ENCODE results near the gene CPLX4. TPM values are rescaled to one million over a fixed set of nuclear protein-coding genes. Genes with fewer than 3 reads are reported as not detected.
A peak's percentile ranks its signal among the peaks of the same experiment; 100 is the strongest.

The CPLX4 gene
- total RNA-seq, 1 donor from 2014 or later, result not detected

DNA sequence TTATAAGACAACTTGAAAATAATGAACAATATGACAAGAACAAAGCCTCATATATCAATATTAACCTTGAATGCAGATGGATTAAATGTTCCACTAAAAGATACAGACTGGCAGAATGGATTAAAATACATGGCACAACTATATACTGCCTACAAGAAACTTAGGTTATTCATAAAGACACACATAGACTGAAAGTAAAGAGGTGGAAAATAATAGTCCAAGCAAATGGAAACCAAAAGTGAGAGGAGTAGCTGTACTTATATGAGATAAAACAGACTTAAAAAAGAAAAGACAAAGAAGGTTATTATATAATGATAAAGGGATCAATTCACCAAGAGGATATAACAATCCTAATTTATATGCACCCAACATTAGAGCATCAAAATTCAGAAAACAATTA is 22.4 kb upstream of the CPLX4 start:
- Mint-ChIP-seq H3K27ac (peak overlapping the region; percentile 67), H3K4me3 (ENCODE audit: low read depth) (peak overlapping the region; percentile 43), H3K27me3 (ENCODE audit: low read depth) (no peaks in the 10 kb centered on the region), H3K36me3 (ENCODE audit: low read depth) (peaks cover 97% of the 10 kb centered on the region), H3K4me1 (ENCODE audit: low read depth) (peaks cover 43% of the 10 kb centered on the region), H3K9me3 (peaks cover 23% of the 10 kb centered on the region)
- intact Hi-C loops (cut with micrococcal nuclease), result loop anchor here (1.0 kb wide), 1 partner anchor 15 kb away; no protein-coding TSS in a partner anchor
- no peak for DNase-seq (ENCODE audit: low spot score)

DNA sequence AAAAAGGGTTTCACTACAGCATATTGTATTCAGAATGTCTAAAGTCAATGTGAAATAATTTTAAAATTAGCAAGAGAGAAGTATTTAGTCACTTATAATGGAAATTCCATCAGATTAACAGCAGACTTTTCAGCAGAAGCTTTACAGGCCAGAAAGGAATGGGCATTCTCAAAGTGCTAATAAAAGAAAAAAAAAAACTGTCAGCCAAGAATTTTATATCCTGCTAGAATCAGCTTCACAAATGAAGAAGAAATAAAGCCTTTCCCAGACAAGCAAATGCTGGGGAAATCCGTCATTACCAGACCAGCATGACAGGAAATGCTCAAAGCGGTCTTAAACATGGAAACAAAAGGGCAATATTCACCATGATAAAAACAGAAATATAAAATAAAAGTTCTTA is 21.9 kb upstream of the CPLX4 start:
- Mint-ChIP-seq H3K27ac (no peak overlapping the region), H3K9me3 (peaks cover 23% of the 10 kb centered on the region), H3K4me3 (ENCODE audit: low read depth) (no peak overlapping the region), H3K27me3 (ENCODE audit: low read depth) (no peaks in the 10 kb centered on the region), H3K36me3 (ENCODE audit: low read depth) (peaks cover 97% of the 10 kb centered on the region), H3K4me1 (ENCODE audit: low read depth) (peaks cover 43% of the 10 kb centered on the region)
- intact Hi-C loops (cut with micrococcal nuclease), result no loop called here
- DNase-seq (ENCODE audit: low spot score), result no peak

DNA sequence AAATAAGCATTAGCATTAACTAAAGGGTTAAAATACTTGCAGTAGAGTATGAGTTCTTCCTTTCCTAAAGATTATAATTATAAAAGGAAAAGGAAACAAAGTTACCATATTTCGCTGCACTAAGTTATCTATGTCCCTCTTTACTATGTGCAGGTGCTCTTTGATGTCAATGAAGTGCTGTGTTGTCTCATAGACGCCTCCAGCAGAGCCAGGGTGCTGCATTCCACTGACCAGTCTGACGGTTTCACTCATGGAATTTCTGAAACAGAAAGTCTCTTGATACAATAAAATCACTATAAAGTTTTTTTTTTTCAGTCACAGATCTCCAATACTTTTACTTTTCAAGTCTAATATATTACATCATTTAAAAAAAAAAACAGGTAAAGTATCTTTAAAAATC is 14.5 kb upstream of the CPLX4 start:
- Mint-ChIP-seq H3K27me3 (ENCODE audit: low read depth) (no peaks in the 10 kb centered on the region), H3K4me1 (ENCODE audit: low read depth) (peaks cover 3% of the 10 kb centered on the region), H3K27ac (no peak overlapping the region), H3K4me3 (ENCODE audit: low read depth) (no peak overlapping the region), H3K36me3 (ENCODE audit: low read depth) (peaks cover 69% of the 10 kb centered on the region), H3K9me3 (no peaks in the 10 kb centered on the region)
- intact Hi-C loops (cut with micrococcal nuclease), result no loop called here
- DNase-seq (ENCODE audit: low spot score), result no peak

DNA sequence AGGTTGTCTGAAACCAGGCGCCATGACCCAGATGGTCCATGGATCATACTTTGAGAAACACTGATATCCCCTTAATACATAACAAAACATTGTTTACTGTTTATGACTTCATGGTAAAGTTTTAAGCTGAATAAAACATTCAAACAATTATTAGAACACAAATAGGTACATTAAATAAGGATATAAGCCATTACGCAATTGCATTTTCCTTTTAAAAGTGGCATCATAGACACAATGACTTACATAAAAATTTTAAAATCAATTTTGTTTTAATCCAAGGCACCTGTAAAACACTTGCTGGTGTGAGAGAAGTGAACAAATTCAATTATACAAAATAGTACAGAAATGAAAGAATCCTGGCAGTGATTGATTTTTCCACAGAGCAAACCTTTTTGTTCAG is 10.2 kb upstream of the CPLX4 start:
- no peak for DNase-seq (ENCODE audit: low spot score)
- Mint-ChIP-seq H3K36me3 (ENCODE audit: low read depth) (peaks cover 61% of the 10 kb centered on the region), H3K27me3 (ENCODE audit: low read depth) (no peaks in the 10 kb centered on the region), H3K9me3 (no peaks in the 10 kb centered on the region), H3K27ac (no peak overlapping the region), H3K4me3 (ENCODE audit: low read depth) (no peak overlapping the region), H3K4me1 (ENCODE audit: low read depth) (no peaks in the 10 kb centered on the region)
- intact Hi-C loops (cut with micrococcal nuclease), result no loop called here

DNA sequence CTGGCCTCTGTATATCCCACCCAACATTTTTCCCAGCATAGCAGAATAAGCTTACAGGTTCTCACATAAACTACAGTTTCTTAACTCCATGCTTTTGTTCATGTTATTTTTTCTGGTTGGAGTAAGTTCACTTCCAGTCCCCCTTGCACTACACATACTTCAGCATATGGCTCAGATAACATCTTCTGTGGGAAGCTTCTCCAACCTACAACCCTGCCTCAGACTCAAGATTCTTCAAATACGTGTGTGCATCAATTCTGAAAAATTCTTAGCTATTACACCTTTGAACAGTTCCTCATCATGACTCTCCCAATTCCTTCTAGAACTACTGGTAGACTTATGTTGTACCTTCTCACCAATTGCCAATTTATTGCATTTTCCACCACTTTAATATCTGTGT is 7.5 kb upstream of the CPLX4 start:
- H3K4me1 Mint-ChIP-seq (ENCODE audit: low read depth), result no peaks in the 10 kb centered on the region
- no peak overlapping the region for H3K4me3 Mint-ChIP-seq (ENCODE audit: low read depth)
- intact Hi-C loops (cut with micrococcal nuclease), result no loop called here
- no peaks in the 10 kb centered on the region for H3K27me3 Mint-ChIP-seq (ENCODE audit: low read depth)
- no peak for DNase-seq (ENCODE audit: low spot score)
- H3K9me3 Mint-ChIP-seq, result no peaks in the 10 kb centered on the region
- no peak overlapping the region for H3K27ac Mint-ChIP-seq
- peaks cover 42% of the 10 kb centered on the region for H3K36me3 Mint-ChIP-seq (ENCODE audit: low read depth)

DNA sequence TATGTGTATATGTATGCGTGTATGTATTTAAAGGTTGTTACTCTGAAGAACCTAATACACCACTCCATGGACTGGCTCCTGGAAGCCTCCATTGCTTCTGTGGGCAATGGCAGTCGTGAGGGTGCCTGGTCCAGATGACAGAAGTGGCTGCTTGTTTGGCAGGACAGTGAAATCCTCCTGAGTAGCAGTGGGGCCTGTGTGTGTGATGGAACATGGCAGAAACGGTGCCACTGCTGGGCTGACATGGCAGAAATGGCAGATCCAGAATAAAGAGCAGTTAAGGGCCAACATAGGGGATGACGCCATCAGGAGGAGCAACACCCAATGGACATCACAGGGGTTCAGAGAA is 6.1 kb upstream of the CPLX4 start:
- no peak for DNase-seq (ENCODE audit: low spot score)
- no peaks in the 10 kb centered on the region for H3K4me1 Mint-ChIP-seq (ENCODE audit: low read depth)
- H3K27me3 Mint-ChIP-seq (ENCODE audit: low read depth), result no peaks in the 10 kb centered on the region
- no peak overlapping the region for H3K4me3 Mint-ChIP-seq (ENCODE audit: low read depth)
- intact Hi-C loops (cut with micrococcal nuclease), result no loop called here
- H3K9me3 Mint-ChIP-seq, result no peaks in the 10 kb centered on the region
- H3K36me3 Mint-ChIP-seq (ENCODE audit: low read depth), result peaks cover 37% of the 10 kb centered on the region
- H3K27ac Mint-ChIP-seq, result no peak overlapping the region

DNA sequence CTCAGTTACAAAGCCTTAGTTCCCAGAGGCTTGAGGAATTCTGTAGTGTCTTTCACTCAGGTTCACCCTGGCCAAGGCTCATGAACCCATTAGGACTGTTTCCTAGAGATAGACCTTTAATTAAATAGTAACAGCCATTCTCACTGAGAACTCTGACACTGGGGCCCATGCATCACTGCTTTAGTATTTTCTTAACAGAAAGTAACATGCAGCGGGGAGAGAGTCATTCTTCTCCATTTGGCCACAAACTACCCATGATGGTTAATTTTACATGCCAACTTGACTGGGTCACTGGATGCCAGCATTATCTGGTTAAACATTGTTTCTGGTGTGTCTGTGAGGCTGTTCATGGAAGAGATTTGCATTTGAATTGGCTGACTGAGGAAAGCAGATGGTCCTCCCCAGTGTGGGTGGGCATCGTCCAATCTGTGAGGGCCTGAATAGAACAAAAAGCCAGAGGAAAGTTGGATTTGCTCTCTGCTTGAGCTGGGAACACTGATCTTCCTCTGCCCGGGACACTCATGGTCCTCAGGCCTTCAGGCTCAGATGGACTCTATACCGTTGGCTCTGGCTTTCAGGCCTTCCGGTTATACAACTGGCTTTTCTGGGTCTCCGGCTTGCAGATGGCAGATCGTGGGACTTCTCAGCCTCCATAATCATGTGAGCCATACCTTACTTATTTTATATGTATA is 5.6 kb upstream of the CPLX4 start:
- Mint-ChIP-seq H3K4me3 (ENCODE audit: low read depth) (no peak overlapping the region), H3K9me3 (no peaks in the 10 kb centered on the region), H3K36me3 (ENCODE audit: low read depth) (peaks cover 35% of the 10 kb centered on the region), H3K27ac (no peak overlapping the region), H3K27me3 (ENCODE audit: low read depth) (peaks cover 2% of the 10 kb centered on the region), H3K4me1 (ENCODE audit: low read depth) (no peaks in the 10 kb centered on the region)
- intact Hi-C loops (cut with micrococcal nuclease), result no loop called here
- no peak for DNase-seq (ENCODE audit: low spot score)

DNA sequence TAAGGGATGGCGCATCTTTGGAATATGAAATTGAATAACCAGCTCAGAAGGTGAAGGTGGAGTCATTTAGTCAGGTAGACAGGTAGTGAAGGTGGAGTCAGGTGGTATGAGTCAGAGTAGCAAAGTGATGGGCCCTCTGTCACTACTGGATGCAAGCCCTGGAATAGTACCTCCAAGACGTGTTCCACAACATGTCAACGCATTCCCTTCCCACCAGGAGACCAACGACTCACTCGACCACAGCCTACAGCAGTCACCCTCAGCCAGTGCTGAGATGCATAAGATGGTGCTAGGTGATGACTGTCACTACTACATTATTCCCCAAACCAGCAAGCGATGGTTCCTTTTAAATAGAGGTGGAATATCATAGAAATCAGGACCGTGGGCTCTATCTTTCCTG is 6.8 kb downstream of the CPLX4 start:
- no peak for DNase-seq (ENCODE audit: low spot score)
- H3K4me1 Mint-ChIP-seq (ENCODE audit: low read depth), result peaks cover 3% of the 10 kb centered on the region
- no peak overlapping the region for H3K4me3 Mint-ChIP-seq (ENCODE audit: low read depth)
- H3K36me3 Mint-ChIP-seq (ENCODE audit: low read depth), result no peaks in the 10 kb centered on the region
- H3K27me3 Mint-ChIP-seq (ENCODE audit: low read depth), result peaks cover 42% of the 10 kb centered on the region
- intact Hi-C loops (cut with micrococcal nuclease), result no loop called here
- no peaks in the 10 kb centered on the region for H3K9me3 Mint-ChIP-seq
- H3K27ac Mint-ChIP-seq, result no peak overlapping the region

DNA sequence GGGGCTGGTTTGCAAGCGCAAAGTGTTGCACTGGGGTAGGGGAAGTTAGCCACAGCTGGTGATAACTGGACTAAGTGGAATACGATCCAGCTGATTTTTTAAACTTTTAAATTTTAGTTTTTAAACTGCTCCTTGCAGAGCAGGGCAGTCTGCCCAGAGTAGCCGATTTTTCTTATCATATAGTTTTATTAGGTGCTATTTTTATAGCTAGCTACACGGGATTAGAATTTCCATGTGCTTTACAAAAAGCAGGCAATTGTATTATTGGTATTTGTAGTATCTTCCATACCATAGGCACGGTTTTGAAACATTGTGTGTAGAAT is 9.6 kb downstream of the CPLX4 start:
- intact Hi-C loops (cut with micrococcal nuclease), result loop anchor here (1.0 to 2.0 kb wide), 2 partner anchors 60 to 94 kb away; no protein-coding TSS in a partner anchor
- H3K4me3 Mint-ChIP-seq (ENCODE audit: low read depth), result peak overlapping the region; percentile 50
- peaks cover 3% of the 10 kb centered on the region for H3K4me1 Mint-ChIP-seq (ENCODE audit: low read depth)
- H3K27ac Mint-ChIP-seq, result no peak overlapping the region
- H3K27me3 Mint-ChIP-seq (ENCODE audit: low read depth), result peaks cover 47% of the 10 kb centered on the region
- H3K9me3 Mint-ChIP-seq, result no peaks in the 10 kb centered on the region
- H3K36me3 Mint-ChIP-seq (ENCODE audit: low read depth), result no peaks in the 10 kb centered on the region
- no peak for DNase-seq (ENCODE audit: low spot score)

DNA sequence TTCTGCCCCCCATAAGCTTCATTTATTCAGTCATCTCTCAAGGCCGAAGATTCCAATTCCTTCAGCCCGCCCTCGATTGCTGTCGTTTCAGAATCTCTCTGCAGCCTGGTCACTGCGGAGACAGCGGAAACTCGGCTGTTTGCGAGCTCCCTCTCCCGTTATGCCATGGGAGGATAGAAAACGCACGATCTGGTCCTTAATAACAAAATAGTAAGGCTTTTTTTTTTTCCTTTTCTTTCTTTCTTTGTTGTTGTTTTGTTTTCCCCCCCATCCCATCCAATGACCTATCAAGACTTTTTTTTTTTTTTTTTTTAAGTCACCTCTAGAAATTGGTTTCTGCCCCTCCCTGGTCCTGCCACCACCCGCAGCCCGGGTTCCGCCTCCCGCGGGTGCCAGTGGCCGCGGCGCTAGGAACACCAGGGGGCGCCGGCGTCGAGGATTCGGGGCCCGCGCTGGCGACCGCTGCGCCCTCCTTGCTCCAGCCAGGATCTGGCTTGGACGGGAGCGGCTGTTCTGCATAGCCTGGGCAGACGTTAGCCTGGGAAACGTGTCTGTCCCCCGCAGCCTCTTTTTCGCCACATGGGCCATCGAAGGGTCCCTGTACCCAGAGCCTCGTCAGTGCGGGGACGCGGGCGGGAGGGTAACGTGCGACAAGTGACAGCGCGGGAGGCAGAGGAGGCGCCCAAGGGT is 10.1 kb downstream of the CPLX4 start:
- peak; percentile 54 for DNase-seq (ENCODE audit: low spot score)

DNA sequence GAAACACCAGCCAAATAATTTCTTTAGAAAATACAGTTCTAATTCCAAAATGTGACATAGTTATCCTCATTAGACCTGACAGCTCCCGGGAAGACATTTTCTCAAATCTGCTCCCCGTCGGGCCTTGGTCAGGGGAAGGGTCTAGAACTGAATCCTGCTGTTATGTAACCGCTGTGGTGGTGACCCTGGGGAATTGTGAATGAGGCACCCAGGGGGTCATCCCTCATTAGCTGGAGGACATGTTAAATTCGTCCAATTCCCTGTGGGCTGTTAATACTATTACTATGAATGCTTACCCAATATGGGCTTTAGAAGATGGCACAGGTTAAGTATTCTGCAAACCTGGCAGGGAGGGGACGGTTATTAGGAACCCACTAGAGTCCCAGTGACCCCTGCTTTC is 11.8 kb downstream of the CPLX4 start:
- no peaks in the 10 kb centered on the region for H3K9me3 Mint-ChIP-seq
- intact Hi-C loops (cut with micrococcal nuclease), result no loop called here
- H3K27ac Mint-ChIP-seq, result no peak overlapping the region
- H3K4me1 Mint-ChIP-seq (ENCODE audit: low read depth), result peaks cover 3% of the 10 kb centered on the region
- no peaks in the 10 kb centered on the region for H3K36me3 Mint-ChIP-seq (ENCODE audit: low read depth)
- H3K4me3 Mint-ChIP-seq (ENCODE audit: low read depth), result no peak overlapping the region
- peaks cover 38% of the 10 kb centered on the region for H3K27me3 Mint-ChIP-seq (ENCODE audit: low read depth)
- DNase-seq (ENCODE audit: low spot score), result no peak

More for the DNA sequence above, 10.1 kb downstream of the CPLX4 start:
- Mint-ChIP-seq H3K9me3 (no peaks in the 10 kb centered on the region), H3K27ac (no peak overlapping the region), H3K27me3 (ENCODE audit: low read depth) (peaks cover 45% of the 10 kb centered on the region), H3K4me3 (ENCODE audit: low read depth) (peak overlapping the region; percentile 50), H3K36me3 (ENCODE audit: low read depth) (no peaks in the 10 kb centered on the region), H3K4me1 (ENCODE audit: low read depth) (peaks cover 3% of the 10 kb centered on the region)
- intact Hi-C loops (cut with micrococcal nuclease), result loop anchor here (1.0 to 2.0 kb wide), 2 partner anchors 59 to 94 kb away; no protein-coding TSS in a partner anchor

DNA sequence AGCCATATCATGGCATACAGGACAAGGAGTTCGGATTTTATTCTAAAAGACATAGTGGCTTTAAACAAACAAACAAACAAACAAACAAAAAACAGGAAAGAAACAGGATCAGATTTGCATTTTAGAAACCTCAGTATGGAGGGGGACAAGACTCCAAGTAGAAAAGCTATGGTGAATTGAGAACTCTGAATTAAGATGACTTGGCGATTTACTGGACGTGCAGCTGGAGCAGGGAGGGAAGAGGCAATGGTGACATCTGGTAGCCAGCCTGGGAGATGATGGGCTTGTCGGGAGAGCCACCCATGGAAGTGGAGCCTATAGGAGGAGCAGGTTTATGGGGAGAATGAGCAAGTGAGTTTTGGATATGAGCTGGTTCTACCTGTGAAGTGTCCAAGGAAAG is 13.2 kb downstream of the CPLX4 start:
- H3K36me3 Mint-ChIP-seq (ENCODE audit: low read depth), result no peaks in the 10 kb centered on the region
- H3K4me1 Mint-ChIP-seq (ENCODE audit: low read depth), result peaks cover 5% of the 10 kb centered on the region

DNA sequence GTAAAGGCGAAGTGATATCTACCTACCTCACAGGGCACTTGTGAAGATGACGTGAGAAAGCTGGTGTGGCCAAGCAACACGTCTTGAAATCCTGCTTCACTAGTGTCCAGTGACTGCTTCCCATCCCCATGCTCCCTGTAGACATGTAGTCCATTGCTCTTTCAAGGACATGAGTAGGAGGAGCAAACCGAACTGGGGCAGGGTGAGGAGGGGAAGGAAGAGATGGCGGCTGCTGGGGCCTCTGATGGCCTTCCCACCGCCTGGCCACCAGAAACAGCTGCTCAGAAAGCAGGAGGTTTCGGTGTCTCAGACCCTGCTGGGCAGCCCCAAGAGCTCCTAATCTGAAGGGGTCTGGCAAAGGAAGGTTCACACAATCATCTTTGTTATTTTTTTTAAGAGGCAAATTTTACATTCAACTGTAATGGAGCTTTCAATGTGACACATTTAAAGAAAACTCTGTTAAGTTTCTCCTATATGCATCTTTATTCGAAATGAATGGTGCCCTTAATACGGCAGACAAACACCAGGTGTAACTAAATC is 14.7 kb downstream of the CPLX4 start:
- no peak for DNase-seq (ENCODE audit: low spot score)
- Mint-ChIP-seq H3K27me3 (ENCODE audit: low read depth) (peaks cover 25% of the 10 kb centered on the region), H3K27ac (no peak overlapping the region), H3K4me1 (ENCODE audit: low read depth) (peaks cover 5% of the 10 kb centered on the region), H3K4me3 (ENCODE audit: low read depth) (no peak overlapping the region), H3K36me3 (ENCODE audit: low read depth) (no peaks in the 10 kb centered on the region), H3K9me3 (no peaks in the 10 kb centered on the region)
- intact Hi-C loops (cut with micrococcal nuclease), result no loop called here

More for the DNA sequence above, 13.2 kb downstream of the CPLX4 start:
- Mint-ChIP-seq H3K27me3 (ENCODE audit: low read depth) (peaks cover 32% of the 10 kb centered on the region), H3K27ac (no peak overlapping the region), H3K4me3 (ENCODE audit: low read depth) (no peak overlapping the region), H3K9me3 (no peaks in the 10 kb centered on the region)
- intact Hi-C loops (cut with micrococcal nuclease), result no loop called here
- DNase-seq (ENCODE audit: low spot score), result no peak

Measured in activated T-helper 2 cell treated with anti-CD3 and anti-CD28 coated beads, Interferon-gamma antibody, Interleukin-2, Interleukin-4, amounts not matched to agents 10 μg/mL and 5 μg/mL and 100 μg/mL, durations not matched to agents 14 hours and 24 hours and 36 hours (primary cell).